HFF-Myc (cell line): ENCODE data around the gene TLE1.

Experiments
- DNase-seq: peaks from one replicate; pipeline ENCODE4 v3.0.0-alpha.2; 2011; ENCODE audit warnings: low read depth; ENCODE audit errors: extremely low read depth
- H3K4me3 ChIP-seq: replicated peaks from 2 replicates; pipeline ENCODE4 v1.5.1; 2011; ENCODE audit warnings: low read depth, mild to moderate bottlenecking, control low read depth, low read length
- TF ChIP-seq, protein P1 (sequence below): IDR thresholded peaks from 2 replicates; pipeline ENCODE4 v1.5.1; 2012; ENCODE audit warnings: mild to moderate bottlenecking, low read depth, low read length, control low read depth; ENCODE audit errors: missing control alignments

The TLE1 gene

DNA sequence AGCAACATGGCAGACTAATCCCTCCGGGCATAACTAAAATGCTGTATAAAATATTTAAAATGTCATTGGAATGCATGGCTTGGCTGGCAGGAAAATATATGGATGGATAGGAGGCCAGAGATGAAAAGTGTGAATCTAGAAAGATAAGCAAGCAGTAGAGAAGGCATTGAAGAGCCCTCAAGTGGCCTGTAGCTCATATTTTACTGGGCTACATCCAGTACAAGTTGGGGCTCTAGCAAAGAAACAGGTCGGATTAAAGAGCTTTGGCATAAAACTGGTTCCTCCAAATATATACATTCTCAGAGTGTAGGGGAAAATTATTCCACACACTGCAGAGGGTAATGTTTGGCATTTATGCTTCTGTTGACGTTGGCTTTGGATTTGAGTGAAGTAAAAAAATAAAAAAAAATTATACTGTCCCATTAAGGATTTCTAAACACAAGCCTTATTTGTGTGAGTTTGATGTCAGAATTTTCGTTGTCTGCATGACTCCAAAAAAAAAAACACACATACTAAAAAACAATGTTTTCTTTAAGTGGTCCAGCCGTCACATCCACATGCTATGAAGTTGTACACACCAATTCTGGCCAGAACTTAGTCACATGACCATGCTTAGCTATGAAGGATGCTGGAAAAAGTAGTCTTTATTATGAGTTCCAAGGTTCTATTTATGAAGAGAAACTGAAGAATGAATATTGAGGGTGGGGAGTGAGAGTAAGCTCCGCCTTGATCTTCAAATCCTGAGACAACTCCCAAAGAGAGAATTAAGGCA, 147.0 kb downstream of the TLE1 start:
- H3K4me3 ChIP-seq = no peak overlapping the region
- TF ChIP-seq, protein P1, sequence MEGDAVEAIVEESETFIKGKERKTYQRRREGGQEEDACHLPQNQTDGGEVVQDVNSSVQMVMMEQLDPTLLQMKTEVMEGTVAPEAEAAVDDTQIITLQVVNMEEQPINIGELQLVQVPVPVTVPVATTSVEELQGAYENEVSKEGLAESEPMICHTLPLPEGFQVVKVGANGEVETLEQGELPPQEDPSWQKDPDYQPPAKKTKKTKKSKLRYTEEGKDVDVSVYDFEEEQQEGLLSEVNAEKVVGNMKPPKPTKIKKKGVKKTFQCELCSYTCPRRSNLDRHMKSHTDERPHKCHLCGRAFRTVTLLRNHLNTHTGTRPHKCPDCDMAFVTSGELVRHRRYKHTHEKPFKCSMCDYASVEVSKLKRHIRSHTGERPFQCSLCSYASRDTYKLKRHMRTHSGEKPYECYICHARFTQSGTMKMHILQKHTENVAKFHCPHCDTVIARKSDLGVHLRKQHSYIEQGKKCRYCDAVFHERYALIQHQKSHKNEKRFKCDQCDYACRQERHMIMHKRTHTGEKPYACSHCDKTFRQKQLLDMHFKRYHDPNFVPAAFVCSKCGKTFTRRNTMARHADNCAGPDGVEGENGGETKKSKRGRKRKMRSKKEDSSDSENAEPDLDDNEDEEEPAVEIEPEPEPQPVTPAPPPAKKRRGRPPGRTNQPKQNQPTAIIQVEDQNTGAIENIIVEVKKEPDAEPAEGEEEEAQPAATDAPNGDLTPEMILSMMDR = no peak
- no peak for DNase-seq

DNA sequence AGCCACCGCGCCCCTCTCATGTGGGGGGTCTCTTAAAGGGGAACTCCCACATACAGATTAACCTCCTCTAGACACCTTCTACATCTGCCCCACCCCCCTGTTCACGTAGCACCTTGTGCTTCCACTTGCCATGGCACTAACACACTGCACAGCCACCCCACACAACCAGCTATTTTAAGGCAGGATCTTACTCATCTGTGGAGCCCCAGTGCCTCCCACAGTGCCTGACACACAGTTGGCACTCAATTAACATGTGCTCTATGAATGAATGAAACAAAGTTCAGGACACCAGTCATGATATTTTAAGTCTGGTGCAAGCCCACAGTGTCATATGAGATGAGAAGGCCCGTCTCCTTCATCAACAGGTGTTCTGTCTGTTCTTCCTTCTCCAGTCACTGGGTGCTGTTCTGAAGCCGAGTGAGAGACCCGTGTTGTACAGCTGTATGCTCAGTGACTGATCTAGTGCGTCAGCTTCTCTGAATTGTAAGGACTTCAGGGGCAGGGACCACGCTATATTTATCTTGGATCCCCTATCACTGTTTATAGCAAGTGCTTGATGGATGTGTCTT, 149.1 kb downstream of the TLE1 start:
- H3K4me3 ChIP-seq = no peak overlapping the region
- TF ChIP-seq, protein P1 = no peak
- no peak for DNase-seq

DNA sequence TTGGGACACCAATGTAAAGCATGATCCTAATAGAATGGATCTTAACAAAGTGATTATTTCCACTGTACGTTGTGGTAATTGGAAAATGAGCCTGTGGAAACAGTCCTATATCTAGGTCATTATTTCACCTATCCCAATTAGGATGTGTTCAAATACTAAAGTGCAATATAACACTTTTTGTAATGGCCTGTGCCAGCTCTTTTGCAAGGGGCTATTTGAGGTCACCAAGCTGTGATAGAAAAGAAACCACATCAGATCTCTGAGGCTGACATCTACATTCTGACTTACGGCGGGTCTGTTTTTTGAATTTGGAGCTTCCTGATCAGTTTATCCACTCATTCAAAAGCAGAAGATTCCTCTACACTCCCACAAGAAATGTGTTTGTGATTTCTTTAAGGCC, 150.0 kb downstream of the TLE1 start:
- H3K4me3 ChIP-seq = no peak overlapping the region
- TF ChIP-seq, protein P1 = no peak
- no peak for DNase-seq

DNA sequence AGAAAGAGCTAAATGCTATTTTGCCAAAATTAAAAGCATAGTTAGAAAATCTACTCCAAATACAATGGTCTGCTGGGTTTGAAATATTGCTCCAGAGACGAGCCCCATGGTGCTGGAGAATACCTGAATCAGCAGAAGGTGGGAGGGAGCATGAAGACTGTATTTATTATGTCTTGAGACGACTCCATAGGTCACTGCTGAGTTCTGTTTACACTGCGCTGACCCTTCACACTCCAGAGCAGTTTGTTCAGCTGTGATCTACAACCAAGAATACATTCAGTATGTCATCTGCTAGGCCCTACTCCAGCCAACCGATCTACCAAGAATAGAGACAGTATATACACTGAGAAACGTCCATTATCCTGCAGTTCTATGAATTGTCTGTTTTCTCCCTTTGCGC, 150.5 kb downstream of the TLE1 start:
- no peak overlapping the region for H3K4me3 ChIP-seq
- DNase-seq = no peak
- TF ChIP-seq, protein P1 = no peak

DNA sequence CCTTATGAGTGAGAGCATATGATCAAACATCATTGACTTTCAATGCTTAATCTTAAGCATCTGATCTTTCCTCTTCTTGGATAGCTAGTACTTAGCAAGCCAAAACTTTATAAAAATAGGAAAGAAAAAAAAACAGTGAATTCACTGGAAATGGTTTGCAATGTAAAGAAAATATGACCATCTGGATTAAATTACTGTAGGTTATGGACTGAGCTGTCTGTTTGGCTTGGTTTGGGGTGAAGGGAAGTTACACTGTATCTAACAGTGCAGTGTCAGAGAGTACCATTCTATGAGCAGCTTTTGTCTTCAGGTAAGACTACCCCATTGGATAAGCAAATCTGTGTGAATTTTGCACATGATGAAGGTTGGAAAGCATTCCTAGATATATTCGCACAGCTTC, 151.4 kb downstream of the TLE1 start:
- DNase-seq = no peak
- TF ChIP-seq, protein P1 = no peak

DNA sequence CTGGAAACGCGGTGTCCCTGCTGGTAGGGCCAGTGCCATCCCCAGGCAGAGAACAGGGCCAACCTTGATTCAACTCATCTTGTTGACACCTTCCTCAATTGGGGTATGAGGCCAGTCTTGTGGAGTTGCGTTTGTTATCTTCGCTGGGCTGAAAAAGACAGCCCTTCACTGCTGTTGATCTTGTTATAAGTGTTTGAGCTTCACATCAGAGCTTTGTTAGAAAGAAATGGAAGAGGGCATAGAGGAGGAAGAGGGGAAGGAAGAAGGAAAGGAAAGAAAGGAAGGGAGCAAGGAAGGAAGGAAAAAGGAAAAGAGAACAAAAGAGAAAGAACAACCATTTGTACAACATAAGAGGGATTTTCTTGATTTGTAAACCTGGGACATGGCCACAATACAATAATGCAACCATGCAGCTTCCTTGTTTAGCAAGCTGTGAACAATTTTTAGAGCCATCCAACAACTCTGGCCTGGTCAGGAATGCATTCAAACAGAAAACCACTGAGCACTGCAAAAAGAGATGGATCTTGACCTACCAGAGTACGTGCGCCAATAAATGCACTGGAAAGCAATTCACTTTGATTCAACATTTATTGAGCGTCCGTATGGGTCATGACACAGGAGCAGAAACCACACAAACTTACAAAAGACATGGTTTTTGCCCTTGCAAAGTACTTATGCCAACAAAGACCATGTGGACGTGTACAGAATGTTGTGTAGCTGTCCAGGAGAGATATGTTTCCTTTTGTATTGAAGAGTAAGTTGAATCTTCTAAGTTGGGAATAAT, 152.9 kb downstream of the TLE1 start:
- H3K4me3 ChIP-seq = no peak overlapping the region
- TF ChIP-seq, protein P1 = no peak
- DNase-seq = no peak

More for the DNA sequence above, 151.4 kb downstream of the TLE1 start:
- no peak overlapping the region for H3K4me3 ChIP-seq
